HCT116 (cell line): ENCODE data around the gene STAMBPL1. TPM values are rescaled to one million over a fixed set of nuclear protein-coding genes. Genes with fewer than 3 reads are reported as not detected.
"Not testable (repeated sequence)": the region's sequence is repeated elsewhere in the genome, so short reads cannot be mapped to it uniquely, and the experiment has no call there.

Source experiments
- ATAC-seq: fragments of 200-7000 bp; cut with Tn5 transposase; 2 replicates; pipeline ENCODE4 v1.9.1; 2020; ENCODE audit warnings: mild to moderate bottlenecking, moderate library complexity
- BruUV-seq: library from RNA; stranded (reverse); fragments of 400-500 nt; replicated peaks from 2 replicates; lab custom pipeline; 2021; lab: Mats Ljungman, UMichigan
- CTCF ChIA-PET: fragments of 300-600 bp; sonication (Branson Sonifier 250); formaldehyde crosslinking; loops from one replicate; lab custom pipeline; 2021; ENCODE audit warnings: antibody characterized with exemption; lab: Charles Lee
- POLR2A ChIA-PET: fragments of 300-600, 350-600 bp; sonication (Branson Sonifier 250); formaldehyde crosslinking; loops from one replicate; lab custom pipeline; 2021; ENCODE audit warnings: antibody characterized with exemption; lab: Charles Lee
- RAD21 ChIA-PET, 2 experiments: fragments of 300-600 bp; sonication (Branson Sonifier 250); formaldehyde crosslinking; loops; one replicate each; lab custom pipeline; 2023; ENCODE audit warnings: low total read pairs in 2 of 2; ENCODE audit not compliant: uncharacterized antibody in 2 of 2, unreplicated experiment in 2 of 2, low non-redundant PET in 1 of 2; lab: Charles Lee
- DNase-seq: peaks from one replicate; pipeline ENCODE4 v3.0.0-alpha.2; 2010; ENCODE audit warnings: low read depth, low spot score
- H2AFZ ChIP-seq: fragments of 200-600 bp; shearing (Covaris generic), sonication (generic); 2 replicates; pipeline ENCODE4 v1.6.1; 2017; ENCODE audit warnings: low read depth, mixed run types, mixed read lengths, antibody characterized with exemption, low read length; ENCODE audit not compliant: poor library complexity, severe bottlenecking
- H3K27ac ChIP-seq: 2 replicates; pipeline ENCODE4 v1.5.1; 2012; ENCODE audit warnings: low read depth, low read length
- H3K27me3 ChIP-seq: fragments of 200-600 bp; sonication (generic); 2 replicates; pipeline ENCODE4 v1.6.1; 2016; ENCODE audit warnings: mixed run types, low read length, mixed read lengths; ENCODE audit not compliant: insufficient read depth
- H3K36me3 ChIP-seq, 2 experiments: fragments of 200-500 bp in 1 of 2; fragments of 200-600 bp in 1 of 2; sonication (Bioruptor generic) in 1 of 2; sonication (generic) in 1 of 2; 2 replicates each; pipeline versions ENCODE4 v1.5.1 to v1.6.1; 2014 to 2016; ENCODE audit warnings: low read length in 2 of 2, inconsistent platforms in 1 of 2, mixed read lengths in 1 of 2, mixed run types in 1 of 2; ENCODE audit not compliant: insufficient read depth in 2 of 2, control insufficient read depth in 1 of 2
- H3K4me1 ChIP-seq, 2 experiments: fragments of 200-600 bp in 1 of 2; sonication (generic) in 1 of 2; 2 replicates each; pipeline versions ENCODE4 v1.5.1 to v1.6.1; 2012 to 2017; ENCODE audit warnings: low read length in 2 of 2, inconsistent platforms in 1 of 2, mild to moderate bottlenecking in 1 of 2, mixed read lengths in 1 of 2, mixed run types in 1 of 2, moderate library complexity in 1 of 2; ENCODE audit not compliant: insufficient read depth in 2 of 2, control insufficient read depth in 1 of 2
- H3K4me2 ChIP-seq: fragments of 200-600 bp; sonication (generic); 2 replicates; pipeline ENCODE4 v1.6.1; 2017; ENCODE audit warnings: mixed run types, low read length, mixed read lengths
- H3K4me3 ChIP-seq, 2 experiments: fragments of 200-600 bp in 1 of 2; sonication (generic) in 1 of 2; replicated peaks in 1 of 2; 2 replicates each; pipeline ENCODE4 v1.5.1; 2011 to 2016; ENCODE audit warnings: low read length in 2 of 2, control low read depth in 1 of 2, low read depth in 1 of 2, mild to moderate bottlenecking in 1 of 2, mixed read lengths in 1 of 2, mixed run types in 1 of 2
- H3K79me2 ChIP-seq: fragments of 200-600 bp; sonication (generic); 2 replicates; pipeline ENCODE4 v1.6.1; 2017; ENCODE audit warnings: mild to moderate bottlenecking, mixed run types, low read length, moderate library complexity, mixed read lengths; ENCODE audit not compliant: insufficient read depth
- H3K9ac ChIP-seq: fragments of 200-600 bp; sonication (generic); 2 replicates; pipeline ENCODE4 v1.6.1; 2016; ENCODE audit warnings: low read length, mixed read lengths
- H3K9me2 ChIP-seq: fragments of 200-600 bp; sonication (generic), shearing (Covaris generic); 2 replicates; pipeline ENCODE4 v1.6.1; 2017; ENCODE audit warnings: mixed run types, mild to moderate bottlenecking, moderate library complexity; ENCODE audit not compliant: insufficient read depth
- H3K9me3 ChIP-seq, 2 experiments: fragments of 200-500 bp in 1 of 2; fragments of 200-600 bp in 1 of 2; sonication (Bioruptor generic) in 1 of 2; sonication (generic) in 1 of 2; 2 replicates each; pipeline ENCODE4 v1.6.1; 2014 to 2017; ENCODE audit warnings: low read length in 2 of 2, mixed read lengths in 2 of 2, inconsistent platforms in 1 of 2, low read depth in 1 of 2, mild to moderate bottlenecking in 1 of 2, mixed run types in 1 of 2, moderate library complexity in 1 of 2; ENCODE audit not compliant: control insufficient read depth in 1 of 2, insufficient read depth in 1 of 2
- H4K20me1 ChIP-seq: fragments of 200-600 bp; sonication (generic), shearing (Covaris generic); 2 replicates; pipeline ENCODE4 v1.6.1; 2017; ENCODE audit warnings: mixed run types, mild to moderate bottlenecking, moderate library complexity; ENCODE audit not compliant: insufficient read depth
- ATF3 ChIP-seq: IDR thresholded peaks from 2 replicates; pipeline ENCODE4 v1.6.1; 2012
- CBX3 ChIP-seq: IDR thresholded peaks from 2 replicates; pipeline ENCODE4 v1.6.1; 2012; ENCODE audit warnings: low read depth
- CTCF ChIP-seq, 3 experiments: fragments of 200-600 bp in 1 of 3; sonication (generic) in 1 of 3; IDR thresholded peaks in 2 of 3; conservative IDR thresholded peaks in 1 of 3; 2 replicates each; pipeline ENCODE4 v1.5.1; 2012 to 2017; ENCODE audit warnings: low read depth in 2 of 3, low read length in 2 of 3, antibody characterized with exemption in 1 of 3, borderline replicate concordance in 1 of 3, control low read depth in 1 of 3, mild to moderate bottlenecking in 1 of 3, mixed read lengths in 1 of 3, mixed run types in 1 of 3, moderate library complexity in 1 of 3; ENCODE audit not compliant: insufficient read depth in 1 of 3
- EGR1 ChIP-seq: IDR thresholded peaks from 2 replicates; pipeline ENCODE4 v1.6.1; 2012; ENCODE audit warnings: low read depth
- ELF1 ChIP-seq: IDR thresholded peaks from 2 replicates; pipeline ENCODE4 v1.6.1; 2012; ENCODE audit warnings: low read depth, borderline replicate concordance
- FOSL1 ChIP-seq: IDR thresholded peaks from 2 replicates; pipeline ENCODE4 v1.6.1; 2012; ENCODE audit warnings: low read depth
- JUND ChIP-seq: IDR thresholded peaks from 2 replicates; pipeline ENCODE4 v1.6.1; 2012
- MAX ChIP-seq: IDR thresholded peaks from 2 replicates; pipeline ENCODE4 v1.6.1; 2012
- POLR2AphosphoS5 ChIP-seq: IDR thresholded peaks from 2 replicates; pipeline ENCODE4 v1.6.1; 2011; ENCODE audit warnings: mild to moderate bottlenecking, low read depth, low read length, moderate library complexity
- RAD21 ChIP-seq: IDR thresholded peaks from 2 replicates; pipeline ENCODE4 v1.6.1; 2012; ENCODE audit warnings: low read depth, mild to moderate bottlenecking
- SIN3A ChIP-seq: IDR thresholded peaks from 2 replicates; pipeline ENCODE4 v1.6.1; 2012; ENCODE audit warnings: low read depth
- SP1 ChIP-seq: IDR thresholded peaks from 2 replicates; pipeline ENCODE4 v1.6.1; 2012; ENCODE audit warnings: low read depth
- SRF ChIP-seq: IDR thresholded peaks from 2 replicates; pipeline ENCODE4 v1.6.1; 2012; ENCODE audit warnings: low read depth
- TCF7L2 ChIP-seq: IDR thresholded peaks from 2 replicates; pipeline ENCODE4 v1.7.0; 2011; ENCODE audit warnings: borderline replicate concordance, inconsistent platforms; ENCODE audit not compliant: insufficient read depth, insufficient read length; ENCODE audit errors: extremely low read depth
- YY1 ChIP-seq: IDR thresholded peaks from 2 replicates; pipeline ENCODE4 v1.6.1; 2011; ENCODE audit warnings: low read length, low read depth, moderate library complexity, mild to moderate bottlenecking; ENCODE audit not compliant: insufficient replicate concordance; ENCODE audit errors: extremely low read depth
- ZFX ChIP-seq: fragments of 450-650 bp; IDR thresholded peaks from 2 replicates; pipeline ENCODE4 v1.6.1; 2017
- intact Hi-C: fragments of 100-400 bp; cut with micrococcal nuclease; formaldehyde crosslinking; loops from 2 replicates; pipeline ENCODE4 v1.10.0; 2022
- total RNA-seq: library from RNA; stranded (reverse); gene quantifications from one replicate; pipeline ENCODE4 v1.2.1, GENCODE V29; 2021; ENCODE audit not compliant: unreplicated experiment

STAMBPL1 gene
- total RNA-seq, 1 experiment from 2014 or later, result 11.0 TPM

GRCh38 chr10:88932029-88932428 lies 52.0 kb downstream of the STAMBPL1 start:
- ATAC-seq, H4K20me1 ChIP-seq, H3K79me2 ChIP-seq, H3K27me3 ChIP-seq, DNase-seq, H3K36me3 ChIP-seq, BruUV-seq, H3K9me3 ChIP-seq, H3K9me2 ChIP-seq, H3K9ac ChIP-seq, H3K4me2 ChIP-seq, H2AFZ ChIP-seq, H3K27ac ChIP-seq, H3K4me3 ChIP-seq: not testable (repeated sequence)
- ChIA-PET RAD21 (interaction anchor here (1.0 to 2.0 kb wide), 3 partner anchors 96 to 367 kb away, joined by 5 to 10 read pairs (median 5); no protein-coding TSS in a partner anchor), POLR2A (interaction anchor here (0.9 to 1.3 kb wide), 2 partner anchors 51 to 96 kb away, joined by 3 to 4 read pairs; no protein-coding TSS in a partner anchor), CTCF (interaction anchor here (0.8 to 5.9 kb wide), 29 partner anchors 9 to 616 kb away, joined by 3 to 148 read pairs (median 5); partner anchors contain the start of genes FAS and STAMBPL1)
- H3K4me1 ChIP-seq, result peaks cover 7 to 16% of the 10 kb centered on the region in 2 experiments; a peak in 3 of 4 replicates
- intact Hi-C loops, result loop anchor here (1.0 kb wide), 2 partner anchors 97 to 367 kb away; no protein-coding TSS in a partner anchor

GRCh38 chr10:88932539-88933256 lies 52.7 kb downstream of the STAMBPL1 start:
- peak; percentile 46 for DNase-seq
- no peaks in the 10 kb centered on the region for H3K36me3 ChIP-seq
- H3K9me2 ChIP-seq, result no peaks in the 10 kb centered on the region
- no peak overlapping the region for H3K9ac ChIP-seq
- H3K4me1 ChIP-seq, result peaks cover 7 to 16% of the 10 kb centered on the region in 2 experiments; a peak in 3 of 4 replicates
- H4K20me1 ChIP-seq, result no peaks in the 10 kb centered on the region
- no peaks in the 10 kb centered on the region for H3K79me2 ChIP-seq
- H3K27ac ChIP-seq, result no peak overlapping the region
- no peak overlapping the region for H2AFZ ChIP-seq
- BruUV-seq, result no TSS peak
- H3K9me3 ChIP-seq, result no peaks in the 10 kb centered on the region
- ATAC-seq, result peak; percentile 85
- no peak overlapping the region for H3K4me3 ChIP-seq
- no peaks in the 10 kb centered on the region for H3K27me3 ChIP-seq
- POLR2A ChIA-PET, result interaction anchor here (0.9 to 1.3 kb wide), 2 partner anchors 51 to 97 kb away, joined by 3 to 4 read pairs; no protein-coding TSS in a partner anchor
- intact Hi-C loops, result loop anchor here (1.0 kb wide), 2 partner anchors 97 to 367 kb away; no protein-coding TSS in a partner anchor
- CTCF ChIA-PET, result interaction anchor here (0.8 to 5.9 kb wide), 29 partner anchors 10 to 617 kb away, joined by 3 to 148 read pairs (median 4); partner anchors contain the start of genes FAS, LIPA and STAMBPL1
- RAD21 ChIA-PET, result interaction anchor here (1.0 to 2.0 kb wide), 4 partner anchors 96 to 368 kb away, joined by 3 to 10 read pairs (median 5); no protein-coding TSS in a partner anchor
- H3K4me2 ChIP-seq, result peak overlapping the region; percentile 42; the same call in 1 of the 2 replicates
- TF ChIP-seq POLR2AphosphoS5 (peak; percentile 14; the same call in 1 of the 2 replicates), ELF1 (no peak), SP1 (no peak), SRF (no peak), EGR1 (no peak), FOSL1 (no peak), JUND (no peak), YY1 (peak; percentile 28), SIN3A (no peak), CTCF (IDR thresholded peaks at IDR 0.05 in 2 of 3, conservative IDR thresholded peaks at IDR 0.05 in 1 of 3; ENCODE audit: borderline replicate concordance in 1 of 3, insufficient read depth in 1 of 3, low read depth in 2 of 3, low read length in 2 of 3) (peak; percentile 78 to 94 (median 93)), ATF3 (no peak), TCF7L2 (no peak), MAX (0 out of 2 replicates have a peak, but pooled peaks have one; percentile 29), RAD21 (peak; percentile 96), CBX3 (peak; percentile 51; the same call in 1 of the 2 replicates), ZFX (no peak)
